ENCODE data around the gene CBFA2T3.

CBFA2T3 gene

DNA sequence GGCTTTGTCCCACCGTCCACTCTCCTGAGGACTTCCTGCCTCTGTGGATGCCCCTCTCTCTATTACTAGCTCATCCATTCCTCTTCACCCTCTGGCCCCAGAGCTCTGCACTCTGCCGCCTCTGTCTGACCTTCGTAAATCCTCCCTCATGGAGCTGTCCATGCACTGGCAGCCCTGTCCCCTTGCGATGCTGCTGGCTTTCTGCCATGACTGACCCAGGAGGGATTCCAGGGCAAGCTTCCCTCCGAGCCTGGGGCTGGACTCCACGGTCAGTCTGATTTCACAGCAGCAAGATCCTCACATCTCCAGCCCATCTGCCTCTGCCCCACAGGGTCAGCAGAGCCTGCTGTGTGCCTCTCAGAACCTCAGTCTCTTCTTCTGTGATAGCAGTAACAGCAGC lies 4.7 kb downstream of the CBFA2T3 start:
- H3K4me3 ChIP-seq (ENCODE audit: low read depth in 1 of 2, low read length in 2 of 2), result no peak overlapping the region
- no peak for TF ChIP-seq EZH2 (IDR thresholded peaks at IDR 0.05; ENCODE audit: borderline replicate concordance, low read depth, low read length, severe bottlenecking)
- TF ChIP-seq, protein P1, sequence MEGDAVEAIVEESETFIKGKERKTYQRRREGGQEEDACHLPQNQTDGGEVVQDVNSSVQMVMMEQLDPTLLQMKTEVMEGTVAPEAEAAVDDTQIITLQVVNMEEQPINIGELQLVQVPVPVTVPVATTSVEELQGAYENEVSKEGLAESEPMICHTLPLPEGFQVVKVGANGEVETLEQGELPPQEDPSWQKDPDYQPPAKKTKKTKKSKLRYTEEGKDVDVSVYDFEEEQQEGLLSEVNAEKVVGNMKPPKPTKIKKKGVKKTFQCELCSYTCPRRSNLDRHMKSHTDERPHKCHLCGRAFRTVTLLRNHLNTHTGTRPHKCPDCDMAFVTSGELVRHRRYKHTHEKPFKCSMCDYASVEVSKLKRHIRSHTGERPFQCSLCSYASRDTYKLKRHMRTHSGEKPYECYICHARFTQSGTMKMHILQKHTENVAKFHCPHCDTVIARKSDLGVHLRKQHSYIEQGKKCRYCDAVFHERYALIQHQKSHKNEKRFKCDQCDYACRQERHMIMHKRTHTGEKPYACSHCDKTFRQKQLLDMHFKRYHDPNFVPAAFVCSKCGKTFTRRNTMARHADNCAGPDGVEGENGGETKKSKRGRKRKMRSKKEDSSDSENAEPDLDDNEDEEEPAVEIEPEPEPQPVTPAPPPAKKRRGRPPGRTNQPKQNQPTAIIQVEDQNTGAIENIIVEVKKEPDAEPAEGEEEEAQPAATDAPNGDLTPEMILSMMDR (IDR thresholded peaks at IDR 0.05; ENCODE audit: borderline replicate concordance, extremely low read depth, low read length, poor library complexity, severe bottlenecking), result no peak
- DNase-seq (no peak), ATAC-seq (ENCODE audit: insufficient read depth, low read depth) (no peak)
- no peaks in the 10 kb centered on the region for H3K36me3 ChIP-seq (ENCODE audit: insufficient read depth, low read length)
- no peaks in the 10 kb centered on the region for H3K79me2 ChIP-seq (ENCODE audit: insufficient read depth, low read length)
- no peaks in the 10 kb centered on the region for H3K27me3 ChIP-seq (ENCODE audit: insufficient read depth, low read length, poor library complexity)
- H3K4me1 ChIP-seq (ENCODE audit: insufficient read depth, low read length), result no peaks in the 10 kb centered on the region
- no peaks in the 10 kb centered on the region for H3K9me3 ChIP-seq (ENCODE audit: insufficient read depth, low read length, severe bottlenecking)
- no peak overlapping the region for H3K9ac ChIP-seq (ENCODE audit: low read depth, low read length)
- no peak overlapping the region for H3K4me2 ChIP-seq (ENCODE audit: insufficient read depth, low read length)
- H4K20me1 ChIP-seq (ENCODE audit: insufficient read depth, low read length), result no peaks in the 10 kb centered on the region
- H3K27ac ChIP-seq (ENCODE audit: low read length), result no peak overlapping the region
- H2AFZ ChIP-seq (ENCODE audit: low read depth, low read length), result no peak overlapping the region

DNA sequence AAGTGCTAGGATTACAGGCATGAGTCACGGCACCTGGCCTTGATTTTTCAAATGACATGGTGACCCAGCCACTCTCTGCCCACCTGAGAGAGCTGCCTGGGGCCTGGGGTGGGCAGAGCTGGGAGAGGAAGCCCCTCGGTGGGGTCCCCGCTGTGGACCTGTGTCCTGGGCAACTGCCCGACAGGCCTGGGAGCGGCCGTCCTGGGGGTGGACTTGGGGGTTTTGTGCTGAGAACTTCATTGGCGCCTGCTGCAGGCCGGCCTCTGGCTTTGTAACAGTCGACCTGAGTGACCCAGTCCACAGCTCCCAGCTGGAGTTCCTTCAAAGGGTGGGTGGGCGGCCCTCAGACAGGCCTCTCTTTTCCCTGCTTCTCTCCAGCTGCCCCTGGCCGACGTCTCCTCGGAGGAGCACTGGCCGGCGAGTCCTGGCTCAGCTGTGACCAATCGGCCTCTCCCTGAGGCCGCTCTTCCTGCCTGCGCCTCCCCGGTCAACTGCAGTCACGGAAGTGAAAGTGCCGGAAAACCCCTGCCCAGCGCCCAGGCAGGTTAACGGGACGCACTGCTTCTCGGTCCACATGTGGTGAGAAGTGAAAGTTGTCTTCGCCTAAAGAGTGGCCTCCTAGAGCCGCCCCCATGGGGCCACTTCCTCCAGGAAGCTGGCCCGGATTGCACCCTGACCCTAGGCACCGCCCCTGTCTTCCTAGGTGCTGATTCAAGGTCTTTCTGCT lies 5.5 kb downstream of the CBFA2T3 start:
- ATAC-seq (ENCODE audit: insufficient read depth, low read depth) (no peak), DNase-seq (no peak)
- H3K4me2 ChIP-seq (ENCODE audit: insufficient read depth, low read length), result no peak overlapping the region
- no peaks in the 10 kb centered on the region for H3K79me2 ChIP-seq (ENCODE audit: insufficient read depth, low read length)
- no peak overlapping the region for H2AFZ ChIP-seq (ENCODE audit: low read depth, low read length)
- no peaks in the 10 kb centered on the region for H3K4me1 ChIP-seq (ENCODE audit: insufficient read depth, low read length)
- H3K4me3 ChIP-seq (ENCODE audit: low read depth in 1 of 2, low read length in 2 of 2), result no peak overlapping the region
- no peak for TF ChIP-seq EZH2 (IDR thresholded peaks at IDR 0.05; ENCODE audit: borderline replicate concordance, low read depth, low read length, severe bottlenecking)
- TF ChIP-seq, protein P1 (IDR thresholded peaks at IDR 0.05; ENCODE audit: borderline replicate concordance, extremely low read depth, low read length, poor library complexity, severe bottlenecking), result no peak
- no peaks in the 10 kb centered on the region for H3K36me3 ChIP-seq (ENCODE audit: insufficient read depth, low read length)
- no peak overlapping the region for H3K27ac ChIP-seq (ENCODE audit: low read length)
- no peaks in the 10 kb centered on the region for H3K27me3 ChIP-seq (ENCODE audit: insufficient read depth, low read length, poor library complexity)
- no peak overlapping the region for H3K9ac ChIP-seq (ENCODE audit: low read depth, low read length)
- H4K20me1 ChIP-seq (ENCODE audit: insufficient read depth, low read length), result no peaks in the 10 kb centered on the region
- no peaks in the 10 kb centered on the region for H3K9me3 ChIP-seq (ENCODE audit: insufficient read depth, low read length, severe bottlenecking)

DNA sequence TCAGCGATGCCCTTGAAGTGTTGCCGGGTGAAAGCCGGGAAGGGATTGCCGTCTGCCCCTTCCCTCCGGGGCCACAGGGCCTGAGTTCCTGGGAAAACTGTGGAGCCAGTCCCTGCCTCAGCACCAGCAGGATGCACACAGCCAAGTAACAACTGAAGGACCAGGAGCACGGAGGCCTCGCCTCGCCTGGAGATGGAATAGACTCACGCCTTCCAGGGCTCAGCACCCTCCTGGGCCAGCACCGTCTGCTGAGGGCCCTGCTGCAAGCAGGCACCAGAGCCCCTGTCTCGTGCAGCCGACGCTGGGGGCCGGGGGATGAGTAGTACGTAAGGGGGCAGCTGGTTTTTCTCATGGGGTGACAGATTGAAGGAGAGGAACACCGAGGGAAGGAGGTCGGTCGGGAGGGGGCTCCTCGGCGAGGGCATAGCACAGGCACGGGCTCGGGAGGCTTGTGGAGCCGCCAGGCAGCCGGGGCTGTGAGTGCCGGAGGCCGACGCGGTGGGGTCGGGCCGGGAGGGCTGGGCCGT lies 6.4 kb downstream of the CBFA2T3 start:
- Histone ChIP-seq H2AFZ (ENCODE audit: low read depth, low read length) (no peak overlapping the region), H3K9ac (ENCODE audit: low read depth, low read length) (no peak overlapping the region), H3K4me3 (ENCODE audit: low read depth in 1 of 2, low read length in 2 of 2) (no peak overlapping the region), H3K4me2 (ENCODE audit: insufficient read depth, low read length) (no peak overlapping the region), H3K27ac (ENCODE audit: low read length) (no peak overlapping the region), H3K4me1 (ENCODE audit: insufficient read depth, low read length) (no peaks in the 10 kb centered on the region), H3K27me3 (ENCODE audit: insufficient read depth, low read length, poor library complexity) (no peaks in the 10 kb centered on the region), H3K9me3 (ENCODE audit: insufficient read depth, low read length, severe bottlenecking) (no peaks in the 10 kb centered on the region), H3K36me3 (ENCODE audit: insufficient read depth, low read length) (no peaks in the 10 kb centered on the region), H4K20me1 (ENCODE audit: insufficient read depth, low read length) (no peaks in the 10 kb centered on the region), H3K79me2 (ENCODE audit: insufficient read depth, low read length) (no peaks in the 10 kb centered on the region)
- DNase-seq (no peak), ATAC-seq (ENCODE audit: insufficient read depth, low read depth) (no peak)
- TF ChIP-seq EZH2 (IDR thresholded peaks at IDR 0.05; ENCODE audit: borderline replicate concordance, low read depth, low read length, severe bottlenecking), result no peak
- TF ChIP-seq, protein P1 (IDR thresholded peaks at IDR 0.05; ENCODE audit: borderline replicate concordance, extremely low read depth, low read length, poor library complexity, severe bottlenecking), result no peak

Data from DND-41 (cell line).